ENCODE data around the gene ZNF850. TPM values are rescaled to one million over a fixed set of nuclear protein-coding genes. Genes with fewer than 3 reads are reported as not detected.

ZNF850 gene
- total and polyA plus RNA-seq, 2 of the 13 experiments (the other 11 are each of a cell fraction or from before 2014, with no cell fraction given), result 0.78 to 6.6 TPM

DNA sequence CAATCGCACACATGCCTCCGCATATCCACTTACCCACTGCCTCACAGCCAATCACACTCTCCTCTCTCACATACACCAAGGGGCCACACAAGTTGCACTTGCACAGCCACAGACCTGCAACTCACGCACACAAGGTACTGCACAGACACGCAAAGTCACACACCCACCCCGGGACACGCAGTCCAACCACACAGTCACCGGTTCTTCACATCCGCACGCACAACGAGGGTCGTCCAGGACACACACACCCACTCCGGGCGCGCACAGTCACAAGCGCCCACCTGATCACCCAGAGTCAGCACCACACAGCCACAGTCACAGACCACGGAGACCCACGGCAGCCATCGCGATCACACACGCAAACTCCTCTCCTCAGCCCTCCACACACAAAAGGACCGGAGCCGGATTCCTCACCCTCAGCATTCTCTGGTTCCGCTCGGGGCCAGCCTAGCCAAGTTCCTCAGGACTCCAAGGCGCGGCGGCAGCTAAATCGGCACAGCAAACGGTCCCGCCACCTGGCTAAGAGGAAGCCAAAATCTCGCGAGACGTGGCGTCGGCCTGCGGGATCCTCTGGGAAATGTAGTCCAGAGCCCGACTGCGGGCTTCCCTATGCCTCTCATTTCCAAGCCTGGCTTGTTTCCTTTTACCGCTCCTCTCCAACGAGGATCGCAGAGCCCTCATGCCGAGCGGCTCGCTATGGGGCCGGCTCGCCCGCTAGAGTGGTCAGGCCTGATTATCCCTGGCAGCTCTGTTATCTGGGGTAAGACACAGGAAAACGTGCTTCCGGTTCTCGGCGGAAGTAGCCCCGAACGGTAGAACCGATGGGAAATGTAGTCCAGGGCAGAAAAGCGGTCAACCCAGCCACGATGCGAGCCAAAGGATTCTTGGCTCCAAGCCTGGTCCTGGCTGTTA, at the start of gene ZNF850 (continued):
- peak; percentile 48; the same call in 1 of the 2 replicates for TF ChIP-seq KDM3A (CRISPR knock-in tag; IDR thresholded peaks at IDR 0.05; ENCODE audit: low read depth)
- peak; percentile 45; the same call in 1 of the 2 replicates for TF ChIP-seq SP2 (CRISPR knock-in tag; IDR thresholded peaks at IDR 0.05)
- no peak for TF ChIP-seq ZNF879 (CRISPR knock-in tag; IDR thresholded peaks at IDR 0.05)
- peak; percentile 37; the same call in 1 of the 2 replicates for TF ChIP-seq TGIF2 (CRISPR knock-in tag; IDR thresholded peaks at IDR 0.05)
- no peak for TF ChIP-seq RORA (CRISPR knock-in tag; IDR thresholded peaks at IDR 0.05)
- TF ChIP-seq SYNCRIP (IDR thresholded peaks at IDR 0.05; ENCODE audit: insufficient read depth, low read depth, low read length), result no peak
- TF ChIP-seq NR2C2 (CRISPR knock-in tag; IDR thresholded peaks at IDR 0.05; ENCODE audit: borderline replicate concordance), result peak; percentile 78
- no peak for TF ChIP-seq SNAI1 (CRISPR knock-in tag; IDR thresholded peaks at IDR 0.05; ENCODE audit: borderline replicate concordance)
- TF ChIP-seq, protein P1, sequence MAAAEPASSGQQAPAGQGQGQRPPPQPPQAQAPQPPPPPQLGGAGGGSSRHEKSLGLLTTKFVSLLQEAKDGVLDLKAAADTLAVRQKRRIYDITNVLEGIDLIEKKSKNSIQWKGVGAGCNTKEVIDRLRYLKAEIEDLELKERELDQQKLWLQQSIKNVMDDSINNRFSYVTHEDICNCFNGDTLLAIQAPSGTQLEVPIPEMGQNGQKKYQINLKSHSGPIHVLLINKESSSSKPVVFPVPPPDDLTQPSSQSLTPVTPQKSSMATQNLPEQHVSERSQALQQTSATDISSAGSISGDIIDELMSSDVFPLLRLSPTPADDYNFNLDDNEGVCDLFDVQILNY (CRISPR knock-in tag; conservative IDR thresholded peaks at IDR 0.05), result peak; percentile 92
- TF ChIP-seq, protein P2, sequence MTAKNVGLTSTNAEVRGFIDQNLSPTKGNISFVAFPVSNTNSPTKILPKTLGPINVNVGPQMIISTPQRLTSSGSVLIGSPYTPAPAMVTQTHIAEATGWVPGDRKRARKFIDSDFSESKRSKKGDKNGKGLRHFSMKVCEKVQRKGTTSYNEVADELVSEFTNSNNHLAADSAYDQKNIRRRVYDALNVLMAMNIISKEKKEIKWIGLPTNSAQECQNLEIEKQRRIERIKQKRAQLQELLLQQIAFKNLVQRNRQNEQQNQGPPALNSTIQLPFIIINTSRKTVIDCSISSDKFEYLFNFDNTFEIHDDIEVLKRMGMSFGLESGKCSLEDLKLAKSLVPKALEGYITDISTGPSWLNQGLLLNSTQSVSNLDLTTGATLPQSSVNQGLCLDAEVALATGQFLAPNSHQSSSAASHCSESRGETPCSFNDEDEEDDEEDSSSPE (CRISPR knock-in tag; IDR thresholded peaks at IDR 0.05), result peak; percentile 91
- TF ChIP-seq, protein P3, sequence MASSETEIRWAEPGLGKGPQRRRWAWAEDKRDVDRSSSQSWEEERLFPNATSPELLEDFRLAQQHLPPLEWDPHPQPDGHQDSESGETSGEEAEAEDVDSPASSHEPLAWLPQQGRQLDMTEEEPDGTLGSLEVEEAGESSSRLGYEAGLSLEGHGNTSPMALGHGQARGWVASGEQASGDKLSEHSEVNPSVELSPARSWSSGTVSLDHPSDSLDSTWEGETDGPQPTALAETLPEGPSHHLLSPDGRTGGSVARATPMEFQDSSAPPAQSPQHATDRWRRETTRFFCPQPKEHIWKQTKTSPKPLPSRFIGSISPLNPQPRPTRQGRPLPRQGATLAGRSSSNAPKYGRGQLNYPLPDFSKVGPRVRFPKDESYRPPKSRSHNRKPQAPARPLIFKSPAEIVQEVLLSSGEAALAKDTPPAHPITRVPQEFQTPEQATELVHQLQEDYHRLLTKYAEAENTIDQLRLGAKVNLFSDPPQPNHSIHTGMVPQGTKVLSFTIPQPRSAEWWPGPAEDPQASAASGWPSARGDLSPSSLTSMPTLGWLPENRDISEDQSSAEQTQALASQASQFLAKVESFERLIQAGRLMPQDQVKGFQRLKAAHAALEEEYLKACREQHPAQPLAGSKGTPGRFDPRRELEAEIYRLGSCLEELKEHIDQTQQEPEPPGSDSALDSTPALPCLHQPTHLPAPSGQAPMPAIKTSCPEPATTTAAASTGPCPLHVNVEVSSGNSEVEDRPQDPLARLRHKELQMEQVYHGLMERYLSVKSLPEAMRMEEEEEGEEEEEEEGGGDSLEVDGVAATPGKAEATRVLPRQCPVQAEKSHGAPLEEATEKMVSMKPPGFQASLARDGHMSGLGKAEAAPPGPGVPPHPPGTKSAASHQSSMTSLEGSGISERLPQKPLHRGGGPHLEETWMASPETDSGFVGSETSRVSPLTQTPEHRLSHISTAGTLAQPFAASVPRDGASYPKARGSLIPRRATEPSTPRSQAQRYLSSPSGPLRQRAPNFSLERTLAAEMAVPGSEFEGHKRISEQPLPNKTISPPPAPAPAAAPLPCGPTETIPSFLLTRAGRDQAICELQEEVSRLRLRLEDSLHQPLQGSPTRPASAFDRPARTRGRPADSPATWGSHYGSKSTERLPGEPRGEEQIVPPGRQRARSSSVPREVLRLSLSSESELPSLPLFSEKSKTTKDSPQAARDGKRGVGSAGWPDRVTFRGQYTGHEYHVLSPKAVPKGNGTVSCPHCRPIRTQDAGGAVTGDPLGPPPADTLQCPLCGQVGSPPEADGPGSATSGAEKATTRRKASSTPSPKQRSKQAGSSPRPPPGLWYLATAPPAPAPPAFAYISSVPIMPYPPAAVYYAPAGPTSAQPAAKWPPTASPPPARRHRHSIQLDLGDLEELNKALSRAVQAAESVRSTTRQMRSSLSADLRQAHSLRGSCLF (CRISPR knock-in tag; IDR thresholded peaks at IDR 0.05; ENCODE audit: borderline replicate concordance), result no peak
- TF ChIP-seq FOXK1 (CRISPR knock-in tag; IDR thresholded peaks at IDR 0.05; ENCODE audit: borderline replicate concordance, low read depth), result peak; percentile 64; the same call in 1 of the 2 replicates
- TF ChIP-seq, protein P4, sequence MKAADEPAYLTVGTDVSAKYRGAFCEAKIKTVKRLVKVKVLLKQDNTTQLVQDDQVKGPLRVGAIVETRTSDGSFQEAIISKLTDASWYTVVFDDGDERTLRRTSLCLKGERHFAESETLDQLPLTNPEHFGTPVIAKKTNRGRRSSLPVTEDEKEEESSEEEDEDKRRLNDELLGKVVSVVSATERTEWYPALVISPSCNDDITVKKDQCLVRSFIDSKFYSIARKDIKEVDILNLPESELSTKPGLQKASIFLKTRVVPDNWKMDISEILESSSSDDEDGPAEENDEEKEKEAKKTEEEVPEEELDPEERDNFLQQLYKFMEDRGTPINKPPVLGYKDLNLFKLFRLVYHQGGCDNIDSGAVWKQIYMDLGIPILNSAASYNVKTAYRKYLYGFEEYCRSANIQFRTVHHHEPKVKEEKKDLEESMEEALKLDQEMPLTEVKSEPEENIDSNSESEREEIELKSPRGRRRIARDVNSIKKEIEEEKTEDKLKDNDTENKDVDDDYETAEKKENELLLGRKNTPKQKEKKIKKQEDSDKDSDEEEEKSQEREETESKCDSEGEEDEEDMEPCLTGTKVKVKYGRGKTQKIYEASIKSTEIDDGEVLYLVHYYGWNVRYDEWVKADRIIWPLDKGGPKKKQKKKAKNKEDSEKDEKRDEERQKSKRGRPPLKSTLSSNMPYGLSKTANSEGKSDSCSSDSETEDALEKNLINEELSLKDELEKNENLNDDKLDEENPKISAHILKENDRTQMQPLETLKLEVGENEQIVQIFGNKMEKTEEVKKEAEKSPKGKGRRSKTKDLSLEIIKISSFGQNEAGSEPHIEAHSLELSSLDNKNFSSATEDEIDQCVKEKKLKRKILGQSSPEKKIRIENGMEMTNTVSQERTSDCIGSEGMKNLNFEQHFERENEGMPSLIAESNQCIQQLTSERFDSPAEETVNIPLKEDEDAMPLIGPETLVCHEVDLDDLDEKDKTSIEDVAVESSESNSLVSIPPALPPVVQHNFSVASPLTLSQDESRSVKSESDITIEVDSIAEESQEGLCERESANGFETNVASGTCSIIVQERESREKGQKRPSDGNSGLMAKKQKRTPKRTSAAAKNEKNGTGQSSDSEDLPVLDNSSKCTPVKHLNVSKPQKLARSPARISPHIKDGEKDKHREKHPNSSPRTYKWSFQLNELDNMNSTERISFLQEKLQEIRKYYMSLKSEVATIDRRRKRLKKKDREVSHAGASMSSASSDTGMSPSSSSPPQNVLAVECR (CRISPR knock-in tag; IDR thresholded peaks at IDR 0.05; ENCODE audit: borderline replicate concordance), result peak; percentile 96; the same call in 1 of the 2 replicates
- peak; percentile 88; the same call in 1 of the 2 replicates for TF ChIP-seq SIN3A (IDR thresholded peaks at IDR 0.05; ENCODE audit: borderline replicate concordance, low read depth, low read length)
- TF ChIP-seq ARNTL (CRISPR knock-in tag; IDR thresholded peaks at IDR 0.05), result no peak
- peak; percentile 57; the same call in 1 of the 2 replicates for TF ChIP-seq ZNF274 (CRISPR knock-in tag; IDR thresholded peaks at IDR 0.05)
